ENCODE results near the gene CNKSR2. TPM values are rescaled to one million over a fixed set of nuclear protein-coding genes. Genes with fewer than 3 reads are reported as not detected.

CNKSR2 gene
- total RNA-seq, 1 donor from 2014 or later, result 0.47 TPM

DNA sequence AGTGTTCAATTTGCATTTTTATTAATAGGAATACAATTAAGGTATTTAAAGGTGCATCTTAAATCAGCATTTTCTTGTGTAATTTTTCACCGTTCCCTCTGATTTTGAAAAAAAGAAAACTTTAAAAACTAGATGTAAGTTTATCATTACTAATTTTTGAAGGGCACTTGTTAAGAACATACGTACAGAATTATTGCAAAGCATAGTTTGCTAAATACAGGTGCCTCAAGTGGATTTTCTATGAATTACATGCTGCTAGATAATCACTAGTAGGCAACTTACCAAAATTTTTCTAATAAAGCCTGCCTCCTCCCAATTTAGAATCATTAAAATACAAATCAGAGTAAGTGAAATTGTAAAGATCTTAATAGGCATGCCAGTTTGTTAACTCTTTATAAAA lies 8.5 kb downstream of the CNKSR2 start:
- Histone ChIP-seq H3K27me3 (ENCODE audit: low read depth) (no peaks in the 10 kb centered on the region), H3K4me3 (no peak overlapping the region), H3K9me3 (replicated peaks) (no peaks in the 10 kb centered on the region), H3K4me1 (peaks cover 3% of the 10 kb centered on the region), H3K27ac (replicated peaks) (no peak overlapping the region), H3K36me3 (no peaks in the 10 kb centered on the region)
- intact Hi-C loops (cut with micrococcal nuclease), result no loop called here
- DNase-seq, result no peak
- TF ChIP-seq, protein P1, sequence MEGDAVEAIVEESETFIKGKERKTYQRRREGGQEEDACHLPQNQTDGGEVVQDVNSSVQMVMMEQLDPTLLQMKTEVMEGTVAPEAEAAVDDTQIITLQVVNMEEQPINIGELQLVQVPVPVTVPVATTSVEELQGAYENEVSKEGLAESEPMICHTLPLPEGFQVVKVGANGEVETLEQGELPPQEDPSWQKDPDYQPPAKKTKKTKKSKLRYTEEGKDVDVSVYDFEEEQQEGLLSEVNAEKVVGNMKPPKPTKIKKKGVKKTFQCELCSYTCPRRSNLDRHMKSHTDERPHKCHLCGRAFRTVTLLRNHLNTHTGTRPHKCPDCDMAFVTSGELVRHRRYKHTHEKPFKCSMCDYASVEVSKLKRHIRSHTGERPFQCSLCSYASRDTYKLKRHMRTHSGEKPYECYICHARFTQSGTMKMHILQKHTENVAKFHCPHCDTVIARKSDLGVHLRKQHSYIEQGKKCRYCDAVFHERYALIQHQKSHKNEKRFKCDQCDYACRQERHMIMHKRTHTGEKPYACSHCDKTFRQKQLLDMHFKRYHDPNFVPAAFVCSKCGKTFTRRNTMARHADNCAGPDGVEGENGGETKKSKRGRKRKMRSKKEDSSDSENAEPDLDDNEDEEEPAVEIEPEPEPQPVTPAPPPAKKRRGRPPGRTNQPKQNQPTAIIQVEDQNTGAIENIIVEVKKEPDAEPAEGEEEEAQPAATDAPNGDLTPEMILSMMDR (IDR thresholded peaks at IDR 0.05; ENCODE audit: borderline replicate concordance), result peak; percentile 50

DNA sequence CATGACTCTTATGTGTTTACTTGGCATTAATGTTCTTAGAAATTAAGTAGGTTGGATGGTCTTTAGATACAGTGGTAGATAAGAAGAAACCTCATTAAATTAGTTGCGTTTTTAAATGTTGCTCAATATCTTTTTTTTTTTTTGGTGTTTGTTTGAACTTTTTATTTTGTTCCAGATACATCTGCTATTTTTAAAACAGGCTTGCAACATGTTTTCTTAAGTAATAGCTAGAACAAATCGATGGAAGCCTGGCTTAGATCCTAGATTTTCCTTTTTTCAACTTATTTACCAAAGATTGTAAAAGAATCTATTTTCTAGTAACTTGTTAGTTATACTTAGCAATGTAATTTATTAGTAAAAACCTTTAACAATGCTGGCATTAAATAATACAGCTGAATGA lies 9.3 kb downstream of the CNKSR2 start:
- no peaks in the 10 kb centered on the region for H3K9me3 ChIP-seq (replicated peaks)
- TF ChIP-seq, protein P1 (IDR thresholded peaks at IDR 0.05; ENCODE audit: borderline replicate concordance), result no peak
- intact Hi-C loops (cut with micrococcal nuclease), result no loop called here
- no peak for DNase-seq
- H3K4me3 ChIP-seq, result no peak overlapping the region
- no peaks in the 10 kb centered on the region for H3K36me3 ChIP-seq
- H3K4me1 ChIP-seq, result peaks cover 3% of the 10 kb centered on the region
- no peaks in the 10 kb centered on the region for H3K27me3 ChIP-seq (ENCODE audit: low read depth)
- H3K27ac ChIP-seq (replicated peaks), result no peak overlapping the region

DNA sequence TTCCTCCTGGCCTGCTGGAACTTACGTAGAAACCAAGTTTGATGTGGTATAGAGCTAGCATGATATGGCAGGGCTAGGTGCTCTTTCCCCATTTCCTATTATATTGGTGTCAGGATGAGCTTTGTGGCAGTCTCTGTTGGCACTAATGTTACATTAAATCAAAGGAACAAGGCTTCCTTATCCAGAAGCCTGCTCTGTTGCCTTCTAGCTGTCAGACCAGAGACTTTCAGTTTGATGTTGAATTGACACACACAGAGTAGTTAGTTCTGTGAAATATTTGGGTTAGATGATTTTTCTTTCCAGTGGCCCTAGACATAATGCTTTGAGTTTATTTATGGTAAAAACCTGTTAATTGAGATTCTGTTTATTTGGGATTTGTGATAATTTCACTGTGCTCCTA lies 10.0 kb downstream of the CNKSR2 start:
- Histone ChIP-seq H3K27ac (replicated peaks) (no peak overlapping the region), H3K4me3 (no peak overlapping the region), H3K27me3 (ENCODE audit: low read depth) (no peaks in the 10 kb centered on the region), H3K36me3 (no peaks in the 10 kb centered on the region), H3K9me3 (replicated peaks) (no peaks in the 10 kb centered on the region), H3K4me1 (peaks cover 3% of the 10 kb centered on the region)
- TF ChIP-seq, protein P1 (IDR thresholded peaks at IDR 0.05; ENCODE audit: borderline replicate concordance), result no peak
- intact Hi-C loops (cut with micrococcal nuclease), result no loop called here
- no peak for DNase-seq

DNA sequence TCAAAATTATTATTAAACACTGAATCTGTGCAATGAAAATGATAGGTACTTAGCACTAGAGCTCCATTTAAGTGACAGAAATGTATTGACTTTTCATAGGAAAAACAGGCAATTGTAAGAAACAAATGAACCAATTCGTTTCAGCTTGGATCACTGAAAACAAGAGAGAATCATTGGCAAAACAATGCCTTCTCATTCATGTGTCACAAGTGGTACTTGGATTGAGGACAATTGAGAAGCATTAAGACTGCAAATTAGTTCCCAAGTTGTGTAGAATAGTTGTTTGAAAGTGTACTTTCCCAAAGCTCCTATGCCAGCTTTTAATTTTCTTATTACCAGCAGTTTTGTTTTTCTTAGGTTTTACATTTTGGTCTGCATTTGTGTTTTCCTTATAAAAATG lies 20.6 kb downstream of the CNKSR2 start:
- H3K4me1 ChIP-seq, result no peaks in the 10 kb centered on the region
- intact Hi-C loops (cut with micrococcal nuclease), result no loop called here
- TF ChIP-seq, protein P1 (IDR thresholded peaks at IDR 0.05; ENCODE audit: borderline replicate concordance), result no peak
- no peaks in the 10 kb centered on the region for H3K9me3 ChIP-seq (replicated peaks)
- no peak for DNase-seq
- no peaks in the 10 kb centered on the region for H3K36me3 ChIP-seq
- H3K4me3 ChIP-seq, result no peak overlapping the region
- H3K27me3 ChIP-seq (ENCODE audit: low read depth), result no peaks in the 10 kb centered on the region
- no peak overlapping the region for H3K27ac ChIP-seq (replicated peaks)

DNA sequence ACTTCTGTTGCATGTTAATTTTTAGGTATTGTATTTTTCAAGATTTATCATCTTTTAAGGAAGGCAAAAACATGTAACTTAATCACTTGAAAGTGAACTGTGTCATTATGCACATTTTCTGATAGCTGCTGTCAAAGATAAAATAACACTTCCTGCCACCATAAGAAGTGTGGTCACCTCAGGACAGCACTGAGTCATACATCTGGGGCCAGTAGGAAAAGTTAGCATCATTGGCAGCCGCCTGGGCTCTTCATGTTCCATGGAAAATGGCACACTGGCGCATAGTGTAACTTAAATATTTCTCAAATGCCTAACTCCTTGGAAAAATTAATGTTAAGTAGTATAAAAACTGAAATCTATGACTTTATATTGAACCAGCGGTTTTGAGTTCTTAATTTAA lies 24.2 kb downstream of the CNKSR2 start:
- no peak for DNase-seq
- H3K27ac ChIP-seq (replicated peaks), result no peak overlapping the region
- no peaks in the 10 kb centered on the region for H3K4me1 ChIP-seq
- TF ChIP-seq, protein P1 (IDR thresholded peaks at IDR 0.05; ENCODE audit: borderline replicate concordance), result no peak
- no peaks in the 10 kb centered on the region for H3K27me3 ChIP-seq (ENCODE audit: low read depth)
- intact Hi-C loops (cut with micrococcal nuclease), result no loop called here
- H3K9me3 ChIP-seq (replicated peaks), result no peaks in the 10 kb centered on the region
- H3K4me3 ChIP-seq, result no peak overlapping the region
- H3K36me3 ChIP-seq, result no peaks in the 10 kb centered on the region
